ENCODE measurements around the gene MANF.

MANF gene

GRCh38 chr3:51395493-51396213, 10.6 kb downstream of the MANF start:
- H3K27ac ChIP-seq, result no peak overlapping the region
- peaks cover 37 to 88% (median 67%) of the 10 kb centered on the region in 3 donors for H3K36me3 ChIP-seq
- TF ChIP-seq CTCF (IDR thresholded peaks at IDR 0.05), result no peak
- H3K4me1 ChIP-seq, result peaks cover 0 to 58% (median 40%) of the 10 kb centered on the region in 4 donors
- H3K9me3 ChIP-seq, result no peaks in the 10 kb centered on the region
- intact Hi-C loops (cut with DNase I; ENCODE audit: low total_unique reads), result loop anchor here (10.0 kb wide), 1 partner anchor 279 kb away; the partner anchor contains the start of gene TEX264
- no peak overlapping the region for H3K4me3 ChIP-seq
- H3K27me3 ChIP-seq, result no peaks in the 10 kb centered on the region
- peak in 1 of 2 donors; percentile 38 for DNase-seq

DNA sequence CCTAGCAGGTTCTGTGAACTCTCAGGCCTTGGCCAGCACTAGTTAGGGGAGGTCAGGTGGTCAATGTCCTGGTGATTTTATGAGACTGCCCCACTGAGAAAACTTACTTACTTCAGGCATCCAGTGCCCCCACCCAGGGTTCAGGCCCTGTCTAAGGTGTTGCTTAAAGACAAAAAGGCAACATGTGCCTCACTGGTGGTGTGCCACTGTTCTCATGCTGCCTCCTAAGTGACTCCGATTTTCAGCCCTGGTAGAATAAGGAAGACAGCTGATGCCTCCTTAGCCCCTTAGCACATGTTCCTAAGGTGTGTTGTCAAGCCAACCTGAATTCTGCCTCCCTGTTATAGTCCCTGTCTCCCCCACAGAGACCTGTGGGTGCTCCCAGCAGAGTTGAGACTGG, 11.3 kb downstream of the MANF start:
- DNase-seq, result no peak
- H3K4me3 ChIP-seq, result no peak overlapping the region
- no peaks in the 10 kb centered on the region for H3K27me3 ChIP-seq
- peak overlapping the region in 1 of 2 donors; percentile 26 for H3K27ac ChIP-seq
- H3K4me1 ChIP-seq, result peaks cover 0 to 56% (median 38%) of the 10 kb centered on the region in 4 donors
- intact Hi-C loops (cut with DNase I; ENCODE audit: low total_unique reads), result loop anchor here (10.0 kb wide), 1 partner anchor 278 kb away; the partner anchor contains the start of gene TEX264
- H3K36me3 ChIP-seq, result peaks cover 37 to 96% (median 67%) of the 10 kb centered on the region in 3 donors
- H3K9me3 ChIP-seq, result no peaks in the 10 kb centered on the region
- no peak for TF ChIP-seq CTCF (IDR thresholded peaks at IDR 0.05)

DNA sequence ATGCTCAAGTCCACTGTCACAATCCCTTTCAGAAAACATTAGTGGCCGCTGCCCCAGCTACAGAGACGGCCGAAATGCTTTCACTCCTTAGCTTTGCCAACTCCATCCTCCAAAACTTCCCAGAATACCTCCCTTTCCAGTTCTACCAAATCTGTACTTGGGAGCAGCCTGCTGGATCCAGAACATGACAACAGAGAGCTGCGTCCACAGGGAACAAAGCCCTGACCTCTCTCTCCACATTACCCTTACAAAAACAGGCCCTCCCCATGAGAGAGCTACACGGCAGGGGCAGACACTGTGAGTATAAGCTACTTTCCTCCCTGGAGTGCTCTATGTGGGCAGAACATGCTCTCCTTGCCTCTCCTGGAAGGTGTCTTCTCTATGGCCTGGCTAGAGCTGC, 12.3 kb downstream of the MANF start:
- Histone ChIP-seq H3K36me3 (peaks cover 37 to 99% (median 67%) of the 10 kb centered on the region in 3 donors), H3K27ac (peak overlapping the region; percentile 16 to 26)
- intact Hi-C loops (cut with DNase I; ENCODE audit: low total_unique reads), result loop anchor here (10.0 kb wide), 1 partner anchor 277 kb away; the partner anchor contains the start of gene TEX264

GRCh38 chr3:51398595-51399310, 13.7 kb downstream of the MANF start:
- H3K9me3 ChIP-seq, result no peaks in the 10 kb centered on the region
- TF ChIP-seq CTCF (IDR thresholded peaks at IDR 0.05), result no peak
- no peaks in the 10 kb centered on the region for H3K27me3 ChIP-seq
- no peak overlapping the region for H3K4me3 ChIP-seq
- H3K4me1 ChIP-seq, result peaks cover 0 to 35% (median 18%) of the 10 kb centered on the region in 4 donors
- DNase-seq, result peak in 1 of 2 donors; percentile 45
- no peak overlapping the region for H3K27ac ChIP-seq
- intact Hi-C loops (cut with DNase I; ENCODE audit: low total_unique reads), result loop anchor here (10.0 kb wide), 1 partner anchor 276 kb away; the partner anchor contains the start of gene TEX264
- H3K36me3 ChIP-seq, result peaks cover 37 to 98% (median 65%) of the 10 kb centered on the region in 3 donors

More for the DNA sequence above, 12.3 kb downstream of the MANF start:
- TF ChIP-seq CTCF (IDR thresholded peaks at IDR 0.05), result no peak
- Histone ChIP-seq H3K4me1 (peaks cover 0 to 49% (median 31%) of the 10 kb centered on the region in 4 donors), H3K9me3 (no peaks in the 10 kb centered on the region), H3K27me3 (no peaks in the 10 kb centered on the region), H3K4me3 (no peak overlapping the region)
- DNase-seq, result no peak

GRCh38 chr3:51400166-51400565, 15.1 kb downstream of the MANF start:
- H3K27me3 ChIP-seq, result no peaks in the 10 kb centered on the region
- intact Hi-C loops (cut with DNase I; ENCODE audit: low total_unique reads), result no loop called here
- no peak for TF ChIP-seq CTCF (IDR thresholded peaks at IDR 0.05)
- peaks cover 0 to 21% (median 9%) of the 10 kb centered on the region in 4 donors for H3K4me1 ChIP-seq
- no peak for DNase-seq
- no peaks in the 10 kb centered on the region for H3K9me3 ChIP-seq
- H3K27ac ChIP-seq, result no peak overlapping the region
- H3K36me3 ChIP-seq, result peaks cover 23 to 86% (median 50%) of the 10 kb centered on the region in 3 donors
- no peak overlapping the region for H3K4me3 ChIP-seq

Measured in tibial artery (tissue), 4 donors.